ENCODE results near the gene SRGAP2C.
"Not testable (repeated sequence)": the region's sequence is repeated elsewhere in the genome, so short reads cannot be mapped to it uniquely, and the experiment has no call there.

Gene SRGAP2C

GRCh38 chr1:121184290-121185127 lies at the start of gene SRGAP2C, which contains the start of gene FAM72B:
TSS of gene SRGAP2C (plus strand) at chr1:121184975. CDS start at chr1:121187447, 2,472 bp downstream.
TSS of gene FAM72B (minus strand) at chr1:121184340. CDS start at chr1:121183489, 851 bp downstream.
- in situ Hi-C loops (cut with HindIII; ENCODE audit: low sequenced_read_pairs): not testable (repeated sequence)

- in situ Hi-C loops (cut with HindIII; ENCODE audit: low sequenced_read_pairs): not testable (repeated sequence)
These were observed 44.4 kb upstream of the SRGAP2C start for GRCh38 chr1:121140393-121140792.

DNA sequence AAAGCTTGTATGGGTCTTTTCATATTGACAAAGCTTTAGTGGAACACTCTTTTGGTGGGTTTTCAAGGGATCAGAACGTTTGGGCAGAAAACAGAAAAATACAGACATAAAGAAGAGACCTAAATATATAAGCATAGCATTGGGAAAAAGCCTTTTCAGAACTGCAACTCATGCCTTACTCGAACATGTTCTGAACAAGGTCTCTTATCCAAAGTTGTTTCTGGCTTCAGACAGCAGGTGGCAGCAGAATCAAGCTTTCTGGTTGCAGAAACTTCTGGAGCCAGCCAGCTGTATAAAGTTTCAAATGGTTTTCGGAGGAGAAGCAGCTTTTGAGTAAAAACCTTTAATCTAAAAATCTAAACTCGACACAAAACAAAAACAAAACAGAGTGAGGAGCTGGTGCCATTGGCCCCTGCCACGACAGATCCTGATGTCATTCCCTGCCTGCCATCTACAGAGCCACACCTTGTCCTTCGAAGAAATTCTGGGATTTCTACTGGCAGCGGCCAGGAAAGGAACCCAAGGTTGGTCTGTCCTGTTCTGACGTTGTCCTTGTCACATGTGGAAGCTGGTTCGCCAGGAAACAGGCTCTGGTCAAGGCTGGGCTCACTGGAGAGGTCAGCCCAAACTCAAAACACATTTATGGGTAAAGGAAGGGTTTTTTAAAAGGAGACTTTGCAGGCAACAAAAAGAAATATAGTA lies 36.1 kb upstream of the SRGAP2C start:
- in situ Hi-C loops (cut with HindIII; ENCODE audit: low sequenced_read_pairs): not testable (repeated sequence)

DNA sequence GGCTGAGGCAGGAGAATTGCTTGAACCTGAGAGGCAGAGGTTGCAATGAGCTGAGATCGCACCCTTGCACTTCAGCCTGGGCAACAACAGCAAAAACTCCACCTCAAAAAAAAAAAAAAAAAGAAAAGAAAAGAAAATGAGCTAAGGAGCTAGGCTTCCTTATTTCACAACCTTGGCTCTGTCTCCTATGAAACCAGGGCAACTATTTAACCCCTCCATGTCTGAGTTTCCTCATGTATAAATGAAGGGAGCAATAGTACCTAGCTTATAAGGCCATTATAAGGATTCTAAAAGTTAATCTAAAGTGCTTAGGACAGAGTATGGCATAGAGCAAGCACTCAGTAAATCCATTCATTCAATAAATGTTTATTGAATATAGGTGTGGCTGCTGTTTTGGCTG lies 33.5 kb upstream of the SRGAP2C start:
- in situ Hi-C loops (cut with HindIII; ENCODE audit: low sequenced_read_pairs): not testable (repeated sequence)

GRCh38 chr1:121152788-121153187 lies 32.0 kb upstream of the SRGAP2C start:
- in situ Hi-C loops (cut with HindIII; ENCODE audit: low sequenced_read_pairs): not testable (repeated sequence)

GRCh38 chr1:121154811-121155210 lies 30.0 kb upstream of the SRGAP2C start:
- in situ Hi-C loops (cut with HindIII; ENCODE audit: low sequenced_read_pairs): not testable (repeated sequence)

- in situ Hi-C loops (cut with HindIII; ENCODE audit: low sequenced_read_pairs): not testable (repeated sequence)
These were observed 29.0 kb upstream of the SRGAP2C start for GRCh38 chr1:121155671-121156358.

DNA sequence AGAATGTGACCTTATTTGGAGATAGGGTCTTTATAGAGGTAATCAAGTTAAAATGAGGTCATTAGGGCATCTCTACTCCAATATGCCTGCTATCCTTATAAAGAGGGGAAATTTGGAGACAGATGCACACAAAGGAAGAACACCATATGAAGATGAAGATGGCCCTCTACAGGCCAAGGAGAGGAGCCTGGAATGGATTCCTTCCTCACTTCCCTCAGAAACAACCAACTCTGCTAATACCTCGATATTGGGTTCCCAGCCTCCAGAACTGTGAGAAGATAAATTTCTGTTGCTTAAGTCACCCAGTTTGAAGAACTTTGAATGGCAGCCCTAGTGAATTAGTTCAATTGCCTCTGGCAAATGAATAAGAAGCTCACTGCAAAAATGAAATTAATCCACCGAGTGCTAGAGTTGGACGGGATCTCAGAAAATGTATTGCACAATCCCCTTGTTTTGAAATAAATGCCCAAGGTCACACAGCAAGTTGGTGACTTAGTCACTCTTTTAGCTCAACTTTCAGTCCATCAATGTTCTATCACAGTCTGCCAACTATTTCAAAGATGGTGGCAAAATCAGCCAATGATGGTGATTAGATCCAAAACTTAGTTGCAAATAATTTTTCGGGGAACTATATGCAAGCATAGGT lies 27.7 kb upstream of the SRGAP2C start:
- in situ Hi-C loops (cut with HindIII; ENCODE audit: low sequenced_read_pairs): not testable (repeated sequence)

DNA sequence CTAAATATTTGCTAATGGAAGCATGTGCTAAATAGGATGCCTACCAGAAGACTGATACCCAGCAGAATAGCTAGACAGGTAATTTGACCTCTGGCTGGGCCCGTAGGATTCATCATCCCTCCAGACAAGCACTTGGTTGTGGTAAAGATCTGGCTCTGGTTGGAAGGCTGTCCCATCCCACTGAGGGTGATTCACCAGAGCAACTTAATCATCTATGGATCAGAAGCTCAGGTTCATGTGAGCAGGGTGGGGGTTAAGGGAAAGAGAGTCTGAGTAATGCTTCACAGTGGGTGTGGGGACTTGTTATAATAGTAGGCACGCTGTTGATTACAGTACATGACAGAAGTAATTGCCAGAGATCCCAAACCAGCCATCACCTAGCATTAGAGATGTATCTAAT lies 27.2 kb upstream of the SRGAP2C start:
- in situ Hi-C loops (cut with HindIII; ENCODE audit: low sequenced_read_pairs): not testable (repeated sequence)

GRCh38 chr1:121160118-121160517 lies 24.7 kb upstream of the SRGAP2C start:
- in situ Hi-C loops (cut with HindIII; ENCODE audit: low sequenced_read_pairs): not testable (repeated sequence)

GRCh38 chr1:121161199-121161901 lies 23.4 kb upstream of the SRGAP2C start:
- in situ Hi-C loops (cut with HindIII; ENCODE audit: low sequenced_read_pairs): not testable (repeated sequence)

DNA sequence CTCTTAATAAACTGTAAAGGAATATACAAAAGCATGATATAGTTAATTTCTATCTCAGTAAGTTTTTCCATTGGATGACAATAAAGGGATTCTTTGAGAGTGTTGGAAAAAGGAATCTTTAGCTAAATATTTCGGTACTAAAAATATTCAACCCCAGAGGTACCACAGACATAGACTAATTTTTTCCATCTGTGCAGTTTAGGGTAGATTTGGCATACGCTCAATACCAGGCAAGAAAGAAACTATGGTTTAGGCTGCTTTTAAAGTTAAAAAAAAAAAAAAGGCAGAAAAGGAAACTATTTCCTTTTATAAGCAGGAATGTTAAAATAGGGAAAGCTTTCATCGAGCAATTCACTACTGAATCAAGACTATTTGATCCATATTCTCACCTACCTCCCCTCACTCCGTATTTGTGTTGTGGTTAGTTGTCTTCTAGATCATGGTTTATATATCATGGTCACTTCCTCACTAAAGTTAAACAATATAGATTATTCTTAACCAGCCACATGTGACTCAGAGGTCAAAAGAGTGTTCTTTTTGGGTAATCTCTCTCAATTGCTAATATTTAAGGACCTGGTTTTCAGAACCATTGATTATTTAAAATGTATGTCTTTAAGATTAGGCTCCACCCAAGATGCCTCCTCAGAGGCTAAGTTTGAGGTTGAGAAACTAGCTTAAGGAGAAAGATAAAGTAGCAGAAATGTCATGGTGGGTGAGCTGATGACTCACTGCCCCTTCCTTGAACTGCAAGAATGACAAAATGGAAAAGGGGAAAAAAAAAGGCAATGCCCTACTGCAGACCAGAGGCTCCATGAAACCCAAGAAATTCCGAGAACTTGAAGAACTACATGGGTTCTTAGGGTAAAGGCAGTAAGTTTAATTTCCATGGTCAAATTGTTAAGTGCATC lies 20.7 kb upstream of the SRGAP2C start:
- in situ Hi-C loops (cut with HindIII; ENCODE audit: low sequenced_read_pairs): not testable (repeated sequence)

DNA sequence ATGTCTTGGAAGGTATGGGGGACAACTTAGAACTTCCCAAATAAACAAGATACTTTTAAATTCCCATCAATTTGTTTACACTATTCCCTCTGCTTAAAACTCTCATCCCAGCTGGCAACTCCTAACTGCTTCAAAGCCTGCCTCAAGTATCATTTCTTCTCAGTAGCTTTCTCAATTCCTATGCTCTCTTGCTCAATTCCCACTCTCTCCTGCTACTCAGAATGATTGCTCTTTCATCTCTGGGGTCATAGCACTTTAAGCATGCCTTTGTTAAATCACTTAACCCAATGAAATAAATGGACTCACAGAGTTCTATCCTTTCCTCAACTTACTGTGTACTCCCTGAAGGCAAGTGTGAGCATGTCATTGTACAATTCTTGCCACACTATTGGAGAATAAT lies 19.5 kb upstream of the SRGAP2C start:
- in situ Hi-C loops (cut with HindIII; ENCODE audit: low sequenced_read_pairs): not testable (repeated sequence)

DNA sequence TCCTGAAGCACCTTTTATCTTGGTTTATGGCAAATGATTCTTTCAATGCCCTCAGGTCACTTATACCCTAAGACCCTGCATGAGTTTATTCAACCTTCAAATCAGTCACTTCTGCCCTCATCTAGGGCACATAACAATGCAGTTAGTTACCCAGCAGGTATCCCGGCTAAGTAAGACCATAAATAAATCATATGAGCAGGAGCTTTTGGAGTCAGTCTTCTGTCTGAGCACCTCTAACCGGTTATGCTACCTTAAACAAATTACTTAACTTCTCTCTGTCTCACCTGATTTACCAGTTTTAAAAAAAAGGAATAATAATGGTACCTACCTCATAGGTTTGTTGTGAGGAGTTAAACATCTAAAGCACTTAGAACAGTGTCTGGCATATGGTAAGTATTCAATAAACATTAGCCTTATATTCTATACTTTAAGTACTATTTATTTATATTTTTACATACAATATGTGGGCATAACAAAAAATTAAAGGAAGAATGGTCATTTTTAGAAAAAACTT lies 17.5 kb upstream of the SRGAP2C start:
- in situ Hi-C loops (cut with HindIII; ENCODE audit: low sequenced_read_pairs): not testable (repeated sequence)

GRCh38 chr1:121168152-121168668 lies 16.6 kb upstream of the SRGAP2C start:
- in situ Hi-C loops (cut with HindIII; ENCODE audit: low sequenced_read_pairs): not testable (repeated sequence)

DNA sequence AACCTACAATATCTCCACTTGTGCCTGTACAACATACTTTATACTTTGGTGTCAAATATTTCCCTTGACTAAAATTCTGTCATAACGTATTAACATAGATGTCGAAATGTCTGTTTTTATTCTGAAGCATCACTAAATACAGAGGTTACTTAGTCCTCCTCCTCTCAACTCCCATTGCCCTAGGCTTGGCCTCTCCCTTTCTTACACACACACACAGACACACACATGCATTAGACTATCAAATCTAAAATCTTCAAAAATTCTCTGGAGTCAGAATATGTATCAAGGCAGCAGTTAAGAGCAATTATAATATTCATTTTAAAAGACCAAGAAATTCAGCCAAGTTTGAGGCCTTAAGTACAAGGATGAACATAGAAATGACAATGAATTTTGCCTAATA lies 8.1 kb upstream of the SRGAP2C start:
- in situ Hi-C loops (cut with HindIII; ENCODE audit: low sequenced_read_pairs): not testable (repeated sequence)

GRCh38 chr1:121178197-121178596 lies 6.6 kb upstream of the SRGAP2C start:
- in situ Hi-C loops (cut with HindIII; ENCODE audit: low sequenced_read_pairs): not testable (repeated sequence)

- in situ Hi-C loops (cut with HindIII; ENCODE audit: low sequenced_read_pairs): not testable (repeated sequence)
These were observed 908 bp upstream of the SRGAP2C start for GRCh38 chr1:121183867-121184266.
